GM18517 (cell line): ENCODE results near the gene ARRB1.
"Not testable (repeated sequence)": the region's sequence is repeated elsewhere in the genome, so short reads cannot be mapped to it uniquely, and the experiment has no call there.

Experiments used
- ATAC-seq: cut with Tn5 transposase; IDR thresholded peaks from one replicate; pipeline ENCODE4 v1.9.1; 2021; ENCODE audit warnings: mild to moderate bottlenecking, moderate library complexity; ENCODE audit not compliant: unreplicated experiment

ARRB1 gene

GRCh38 chr11:75277991-75278790 is 73.3 kb downstream of the ARRB1 start:
- ATAC-seq = no peak

GRCh38 chr11:75277211-75277805 is 74.2 kb downstream of the ARRB1 start:
- no peak for ATAC-seq

GRCh38 chr11:75276686-75277085 is 74.8 kb downstream of the ARRB1 start:
- no peak for ATAC-seq

DNA sequence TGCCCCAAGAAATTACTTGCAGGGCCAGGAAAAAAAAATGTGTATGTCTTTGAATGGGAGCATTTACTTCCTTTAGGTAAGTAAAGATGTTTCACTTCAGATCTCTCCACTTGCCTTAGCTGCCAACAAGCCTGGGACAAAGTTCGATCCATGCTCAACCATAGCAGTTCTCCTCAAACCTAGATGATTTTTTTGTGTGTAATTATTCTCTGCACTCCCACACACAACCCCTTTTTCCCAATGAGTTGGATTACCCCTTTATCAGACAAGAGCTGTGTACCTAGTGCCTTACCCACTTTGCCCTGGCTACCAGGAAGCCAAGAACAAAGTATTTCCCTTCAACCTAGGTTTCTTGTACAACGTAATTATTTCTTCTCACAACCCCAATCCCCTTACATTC is 75.3 kb downstream of the ARRB1 start:
- no peak for ATAC-seq

GRCh38 chr11:75275581-75275980 is 75.9 kb downstream of the ARRB1 start:
- no peak for ATAC-seq

DNA sequence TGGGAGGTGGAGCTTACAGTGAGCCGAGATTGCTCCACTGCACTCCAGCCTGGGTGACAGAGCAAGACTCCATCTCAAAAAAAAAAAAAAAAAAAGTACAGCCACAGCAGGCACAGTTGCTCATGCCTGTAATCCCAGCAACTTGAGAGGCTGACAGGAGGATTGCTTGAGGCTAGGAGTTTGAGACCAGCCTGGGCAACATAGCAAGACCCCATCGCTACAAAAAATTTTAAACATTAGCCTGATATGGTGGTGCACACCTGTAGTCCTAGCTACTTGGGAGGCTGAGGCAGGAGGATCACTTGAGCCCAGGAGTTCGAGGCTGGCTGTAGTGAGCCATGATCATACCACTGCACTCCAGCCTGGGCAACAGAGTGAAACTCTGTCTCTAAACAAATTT is 76.7 kb downstream of the ARRB1 start:
- not testable (repeated sequence) for ATAC-seq

GRCh38 chr11:75273411-75274391 is 77.8 kb downstream of the ARRB1 start:
- no peak for ATAC-seq

DNA sequence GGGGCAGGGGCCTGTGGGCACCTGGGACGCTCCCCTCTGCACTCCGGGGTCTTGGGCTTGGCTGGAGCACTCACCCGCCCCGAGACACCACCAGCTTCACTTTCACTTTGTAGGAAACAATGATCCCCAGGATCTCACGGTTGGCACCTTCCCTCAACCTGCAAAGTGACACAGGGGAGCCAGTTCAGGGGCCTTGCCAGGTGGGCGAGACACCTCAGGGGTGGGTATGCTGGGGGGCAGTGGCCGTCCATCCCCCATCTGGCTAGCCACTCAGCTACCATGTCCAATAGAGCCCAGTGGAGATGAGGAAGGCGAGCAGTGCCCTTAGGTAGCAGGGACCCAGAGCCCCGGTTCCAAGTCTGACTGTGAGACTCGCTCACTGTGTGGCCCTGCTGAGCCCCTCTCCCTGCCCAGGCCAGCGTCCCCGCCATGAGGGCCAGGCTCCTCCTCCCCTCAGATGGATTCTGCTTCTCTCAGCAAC is 78.6 kb downstream of the ARRB1 start:
- ATAC-seq = no peak

DNA sequence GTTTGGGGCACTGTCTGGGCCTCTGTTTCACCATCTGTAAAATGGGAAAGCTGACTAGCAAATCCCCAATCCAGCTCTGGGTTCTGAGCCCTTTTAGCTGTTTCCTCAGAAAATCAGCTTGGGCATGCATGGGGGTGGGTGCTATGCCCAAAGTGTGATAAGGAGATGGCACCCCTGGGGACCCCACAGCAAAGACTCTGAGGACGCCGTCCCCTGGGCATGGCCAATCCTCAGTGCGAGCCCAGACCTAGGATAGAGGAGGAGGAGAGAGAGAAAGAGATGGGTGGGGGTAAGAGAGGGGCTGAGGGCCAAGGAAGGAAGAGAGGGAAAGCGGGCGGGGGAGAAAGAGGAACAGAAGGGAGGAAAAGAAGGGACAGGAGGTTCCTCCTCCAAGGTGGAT is 79.1 kb downstream of the ARRB1 start:
- no peak for ATAC-seq

DNA sequence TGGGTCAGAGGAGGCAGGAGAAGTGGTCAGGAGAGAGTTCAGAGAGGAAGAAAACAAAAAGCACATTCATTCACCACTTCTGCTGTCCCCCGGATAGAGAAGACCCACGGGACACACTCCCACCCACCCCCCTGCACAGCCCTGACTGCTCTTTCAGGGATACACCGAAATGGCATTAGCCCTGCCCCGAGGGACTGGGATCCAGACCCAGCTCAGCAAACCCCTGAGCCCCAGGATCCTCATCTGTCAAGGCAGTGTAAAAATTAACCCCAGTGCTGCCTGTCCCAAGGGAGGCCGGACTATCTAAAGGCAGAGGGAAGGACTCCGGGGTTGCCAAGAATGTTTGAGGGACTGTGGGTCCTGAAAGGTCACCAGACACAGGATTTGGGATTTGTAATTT is 79.7 kb downstream of the ARRB1 start:
- no peak for ATAC-seq

DNA sequence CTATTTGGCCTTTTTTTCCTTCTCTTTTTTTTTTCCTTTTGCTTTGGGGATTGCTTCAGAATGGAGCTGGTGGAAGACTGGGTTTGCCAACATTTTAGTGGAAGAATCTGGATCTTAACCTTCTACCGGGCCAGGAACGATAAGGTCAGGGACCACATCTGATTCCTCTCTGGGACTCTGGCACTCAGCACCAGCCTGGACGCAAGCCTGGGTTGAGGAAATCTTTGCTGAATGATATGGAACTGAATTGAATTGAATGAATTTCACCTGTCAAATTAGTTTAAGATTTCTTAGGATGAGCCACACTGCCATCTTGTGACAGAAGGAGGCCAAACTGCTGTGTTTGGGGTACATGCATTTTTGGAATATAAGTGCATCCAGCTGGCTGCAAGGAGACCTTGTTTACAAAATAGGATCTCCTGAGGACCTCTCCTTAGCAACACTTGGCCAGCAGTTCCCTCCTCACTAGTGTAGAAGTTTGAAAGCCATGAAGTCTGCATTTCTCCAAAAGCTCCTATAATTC is 80.5 kb downstream of the ARRB1 start:
- no peak for ATAC-seq

DNA sequence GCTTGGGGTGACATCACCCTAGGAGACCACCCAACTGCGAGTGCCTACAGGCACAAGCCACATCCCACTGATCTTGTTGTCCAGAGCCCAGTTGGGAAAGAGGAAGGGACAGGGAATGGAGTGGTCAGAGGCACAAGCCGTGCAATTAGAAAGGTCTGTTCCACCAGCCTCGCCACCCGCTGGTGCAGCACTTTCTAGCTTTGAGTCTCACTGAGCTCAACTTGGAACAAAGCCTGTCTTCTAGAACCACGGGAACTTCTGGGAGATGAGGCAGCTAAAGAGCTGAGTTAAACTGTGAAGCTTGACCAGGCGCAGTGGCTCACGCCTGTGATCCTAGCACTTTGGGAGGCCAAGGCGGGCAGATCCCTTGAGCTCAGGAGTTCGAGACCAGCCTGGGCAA is 81.6 kb downstream of the ARRB1 start:
- no peak for ATAC-seq

DNA sequence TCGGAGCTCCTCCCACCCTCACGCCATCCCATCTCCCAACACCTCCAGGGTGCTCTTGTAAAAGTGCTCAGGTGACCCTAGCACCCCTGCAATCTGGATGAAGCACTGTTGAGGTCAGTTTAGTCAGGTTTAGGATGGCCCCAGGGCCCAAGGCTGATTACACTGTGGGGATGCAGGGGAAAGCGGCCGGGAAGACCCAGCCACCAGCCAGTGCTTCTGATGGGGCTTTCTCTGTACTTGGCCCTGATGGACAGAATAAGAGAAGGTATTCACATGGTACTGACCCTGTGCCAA is 82.1 kb downstream of the ARRB1 start:
- no peak for ATAC-seq

- no peak for ATAC-seq
These were observed 82.7 kb downstream of the ARRB1 start for GRCh38 chr11:75268626-75269366.

DNA sequence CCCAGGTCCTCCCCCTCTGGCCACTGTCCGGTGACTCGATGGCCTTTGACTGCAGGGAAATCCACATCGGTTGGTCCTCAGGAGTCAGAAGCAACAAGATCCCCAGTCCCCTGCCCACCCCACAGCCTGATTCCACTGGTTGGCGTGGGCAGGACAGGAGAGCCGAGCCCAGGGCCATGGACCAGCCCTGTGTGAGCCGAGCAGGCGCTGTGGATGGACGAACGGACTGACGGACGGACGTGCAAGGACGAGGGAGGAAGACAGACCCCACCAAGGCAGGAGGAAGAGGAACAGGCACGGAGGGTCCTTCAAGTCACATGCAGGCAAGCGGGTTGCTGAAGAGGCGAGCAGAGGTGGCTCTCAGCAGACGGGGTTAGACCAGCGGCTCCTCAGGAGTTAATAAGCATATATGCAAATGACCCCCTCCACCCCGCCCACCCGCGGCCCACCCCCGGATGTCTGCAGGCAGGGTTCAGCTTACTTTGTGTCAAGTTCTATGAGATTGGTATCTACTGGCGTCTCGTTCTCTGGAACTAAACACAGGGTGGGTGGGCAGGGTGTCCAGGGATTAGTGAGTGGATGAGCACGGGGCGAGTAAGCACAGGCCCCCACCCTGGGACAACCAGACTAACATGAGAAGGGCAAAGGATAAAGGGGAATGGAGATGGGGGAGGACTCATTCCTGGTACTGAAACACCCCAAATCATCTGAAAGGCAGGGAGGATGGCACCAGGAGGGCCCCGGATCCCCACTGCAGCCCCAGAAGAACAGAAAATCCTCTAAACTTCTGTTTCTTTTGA is 84.1 kb downstream of the ARRB1 start:
- ATAC-seq = no peak

GRCh38 chr11:75265851-75266531 is 85.5 kb downstream of the ARRB1 start:
- ATAC-seq = no peak

DNA sequence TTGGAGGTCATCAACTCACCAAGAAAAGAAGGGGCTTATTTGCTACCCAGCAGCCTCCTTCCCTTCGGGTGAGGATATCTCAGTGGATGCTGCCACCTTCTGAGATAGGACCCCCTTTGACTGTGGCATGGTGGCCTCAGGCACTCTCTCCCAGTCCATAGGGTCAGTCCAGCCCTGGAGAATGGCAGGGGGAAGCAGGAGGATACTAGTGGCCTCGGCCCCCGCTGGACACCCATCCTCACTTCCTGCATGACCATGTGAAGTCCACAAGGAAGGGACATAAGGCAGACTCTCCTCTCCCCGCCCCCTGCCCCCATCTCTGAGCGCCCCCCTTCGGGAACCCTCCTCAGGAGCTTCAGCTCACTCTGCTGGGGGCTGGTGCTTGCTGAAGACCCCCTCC is 86.5 kb downstream of the ARRB1 start:
- no peak for ATAC-seq

- ATAC-seq = no peak
These were observed 87.1 kb downstream of the ARRB1 start for GRCh38 chr11:75264356-75264755.

GRCh38 chr11:75263944-75264349 is 87.5 kb downstream of the ARRB1 start:
- no peak for ATAC-seq
